Measurements from ENCODE around the gene ERICH2.

ERICH2 gene

GRCh38 chr2:170843656-170844055, 73.5 kb downstream of the ERICH2 start:
- no peak for DNase-seq

DNA sequence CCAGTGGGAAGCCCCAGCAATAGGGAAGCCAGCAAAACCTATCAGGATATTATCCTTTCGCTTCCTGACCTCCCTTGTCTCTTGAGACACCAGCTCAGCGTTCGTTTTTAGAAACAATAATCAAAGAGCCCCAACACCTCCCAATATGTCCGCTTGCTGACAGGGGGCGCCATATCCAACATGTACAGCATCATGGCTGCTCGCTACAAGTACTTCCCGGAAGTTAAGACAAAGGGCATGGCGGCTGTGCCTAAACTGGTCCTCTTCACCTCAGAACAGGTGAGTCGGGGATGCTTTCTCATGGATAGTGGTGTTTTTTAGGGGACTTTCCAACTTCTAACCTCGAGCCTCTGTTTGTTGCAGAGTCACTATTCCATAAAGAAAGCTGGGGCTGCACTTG, 75.2 kb downstream of the ERICH2 start:
- no peak for DNase-seq

DNA sequence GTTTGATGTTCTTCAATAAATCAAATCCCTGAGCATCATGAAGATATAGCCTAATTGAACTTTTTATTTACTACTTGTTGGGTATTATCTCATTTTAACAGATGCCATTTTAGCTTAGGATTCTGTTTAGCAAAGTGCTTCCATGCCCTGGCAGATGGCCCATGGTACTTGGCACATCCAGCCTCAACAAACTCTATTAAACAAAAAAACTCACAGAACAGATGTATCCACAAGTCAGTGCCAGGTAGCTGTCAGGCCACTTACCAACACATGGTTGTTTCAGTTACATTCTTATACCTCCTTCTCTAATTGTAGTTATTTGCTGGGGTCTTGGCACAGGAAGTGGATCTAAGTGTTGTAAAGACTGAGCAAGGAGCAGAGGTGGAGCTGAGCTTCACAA, 76.1 kb downstream of the ERICH2 start:
- DNase-seq: no peak

GRCh38 chr2:170847716-170848115, 77.5 kb downstream of the ERICH2 start:
- no peak for DNase-seq

Data from CD4-positive, alpha-beta T cell treated with Interleukin-17A for 1 hour (primary cell).